Cardiac muscle cell (in vitro differentiated cells and primary cell): ENCODE measurements around the gene CKAP5. TPM values are rescaled to one million over a fixed set of nuclear protein-coding genes. Genes with fewer than 3 reads are reported as not detected.
"Not testable (repeated sequence)": the region's sequence is repeated elsewhere in the genome, so short reads cannot be mapped to it uniquely, and the experiment has no call there.

ENCODE experiments used
- DNase-seq, 2 donors: peaks; one replicate each; pipeline versions ENCODE4 v3.0.0 to v3.0.0-alpha.2; 2010 to 2017; ENCODE audit warnings: low read depth in 1 of 2, low spot score in 1 of 2
- H3K27ac ChIP-seq: fragments of 200-600 bp; sonication (generic); 2 replicates; pipeline ENCODE4 v1.5.1; 2016
- H3K27me3 ChIP-seq: fragments of 200-600 bp; sonication (generic); 2 replicates; pipeline ENCODE4 v1.6.0; 2016; ENCODE audit warnings: control low read depth
- H3K36me3 ChIP-seq: fragments of 200-600 bp; sonication (generic); 2 replicates; pipeline ENCODE4 v1.5.1; 2016; ENCODE audit warnings: control low read depth
- H3K4me1 ChIP-seq: fragments of 200-600 bp; sonication (generic); 2 replicates; pipeline ENCODE4 v1.8.1; 2017; ENCODE audit warnings: low read depth, mild to moderate bottlenecking, mixed run types
- H3K4me3 ChIP-seq: fragments of 200-600 bp; sonication (generic); 2 replicates; pipeline ENCODE4 v1.5.1; 2016; ENCODE audit warnings: mild to moderate bottlenecking
- H3K9me3 ChIP-seq: fragments of 200-600 bp; sonication (generic); 2 replicates; pipeline ENCODE4 v1.5.1; 2017; ENCODE audit warnings: low read depth, mild to moderate bottlenecking, control low read depth
- CTCF ChIP-seq: IDR thresholded peaks from 2 replicates; pipeline ENCODE4 v1.5.1; 2012; ENCODE audit warnings: low read depth, mild to moderate bottlenecking, low read length
- polyA plus RNA-seq: library from polyadenylated mRNA; unstranded; fragments of >200 nt; fragmentation: Nextera tagmentation; extraction: Ambion mirVana; gene quantifications from 2 replicates; pipeline ENCODE4 v1.2.1, GENCODE V29; 2016
- total RNA-seq: library from RNA; depleted of rRNA; stranded (reverse); fragments of >200 nt; gene quantifications from 2 replicates; pipeline ENCODE4 v1.2.3, GENCODE V29; 2016

CKAP5 gene
- total and polyA plus RNA-seq, 2 experiments from 2014 or later: 38.1 to 122 TPM

DNA sequence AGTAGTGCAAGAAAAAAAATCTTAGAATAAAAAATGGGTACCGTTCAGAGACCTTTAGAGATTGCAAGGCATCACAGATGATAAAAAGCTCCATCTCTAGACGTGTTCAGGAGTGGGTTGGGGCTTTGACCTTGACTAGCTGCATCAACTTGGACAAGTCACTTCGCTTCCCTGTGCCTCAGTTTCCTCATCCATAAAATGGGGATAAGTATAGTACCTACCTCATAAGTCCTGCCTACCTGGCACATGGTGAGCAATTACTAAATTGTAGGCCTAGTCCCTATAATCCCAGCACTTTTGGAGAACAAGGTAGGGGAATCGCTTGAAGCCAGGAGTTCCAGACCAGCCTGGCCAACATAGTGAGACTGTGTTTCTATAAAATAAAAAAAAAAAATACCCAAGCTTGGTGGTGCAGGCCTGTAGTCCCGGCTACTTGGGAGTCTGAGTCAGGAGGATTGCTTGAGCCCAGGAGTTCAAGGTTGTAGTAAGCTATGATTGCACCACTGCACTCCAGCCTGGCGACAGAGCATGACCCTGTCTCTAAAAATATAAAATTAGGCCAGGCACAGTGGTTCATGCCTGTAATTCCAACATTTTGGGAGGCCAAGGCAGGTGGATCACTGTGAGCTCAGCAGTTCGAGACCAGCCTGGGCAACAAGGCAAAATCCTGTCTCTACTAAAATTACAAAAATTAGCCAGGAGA lies 133.1 kb downstream of the CKAP5 start:
- Histone ChIP-seq H3K9me3 (no peaks in the 10 kb centered on the region), H3K36me3 (no peaks in the 10 kb centered on the region), H3K27me3 (no peaks in the 10 kb centered on the region), H3K27ac (no peak overlapping the region), H3K4me1 (no peaks in the 10 kb centered on the region), H3K4me3 (no peak overlapping the region)
- DNase-seq: no peak
- TF ChIP-seq CTCF: no peak

DNA sequence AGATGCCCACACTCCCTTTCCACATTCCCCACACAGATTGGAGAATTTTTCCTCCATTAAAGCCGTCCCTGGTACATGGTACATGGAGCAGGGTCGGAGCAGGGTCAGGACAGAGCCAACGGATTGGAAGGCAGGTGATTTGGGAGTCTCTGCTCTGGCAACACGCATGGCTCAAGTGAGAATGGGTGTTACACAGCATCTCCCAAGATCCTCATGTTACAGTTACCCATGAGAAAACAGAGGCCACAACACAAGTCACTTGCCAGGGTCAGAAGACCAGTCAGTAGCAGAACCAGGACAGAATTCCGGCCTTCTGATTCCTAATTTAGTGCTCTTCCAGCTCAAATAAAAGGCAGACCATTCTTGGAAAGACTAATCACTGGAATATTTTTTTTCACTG lies 134.8 kb downstream of the CKAP5 start:
- TF ChIP-seq CTCF: no peak
- Histone ChIP-seq H3K27ac (no peak overlapping the region), H3K36me3 (peaks cover 2% of the 10 kb centered on the region), H3K4me3 (no peak overlapping the region), H3K9me3 (no peaks in the 10 kb centered on the region), H3K4me1 (no peaks in the 10 kb centered on the region), H3K27me3 (no peaks in the 10 kb centered on the region)
- no peak for DNase-seq

- no peaks in the 10 kb centered on the region for H3K9me3 ChIP-seq
- no peak for TF ChIP-seq CTCF
- no peak overlapping the region for H3K27ac ChIP-seq
- H3K4me1 ChIP-seq: no peaks in the 10 kb centered on the region
- no peak overlapping the region for H3K4me3 ChIP-seq
- peak in 1 of 2 donors; percentile 93 for DNase-seq
- H3K36me3 ChIP-seq: peaks cover 5% of the 10 kb centered on the region
- H3K27me3 ChIP-seq: no peaks in the 10 kb centered on the region
These were observed 135.2 kb downstream of the CKAP5 start for GRCh38 chr11:46710821-46711269.

- H3K36me3 ChIP-seq: peaks cover 13% of the 10 kb centered on the region
- H3K27ac ChIP-seq, H3K27me3 ChIP-seq, H3K4me1 ChIP-seq, H3K9me3 ChIP-seq, H3K4me3 ChIP-seq, DNase-seq: not testable (repeated sequence)
These were observed 136.7 kb downstream of the CKAP5 start for GRCh38 chr11:46709351-46709750.

- Histone ChIP-seq H3K9me3 (no peaks in the 10 kb centered on the region), H3K4me1 (peaks cover under 1% of the 10 kb centered on the region)
- DNase-seq: no peak
These were observed 139.2 kb downstream of the CKAP5 start for GRCh38 chr11:46706886-46707285.

More at GRCh38 chr11:46706886-46707285, 139.2 kb downstream of the CKAP5 start:
- no peak overlapping the region for H3K27ac ChIP-seq
- H3K36me3 ChIP-seq: peaks cover 18% of the 10 kb centered on the region
- H3K4me3 ChIP-seq: no peak overlapping the region
- no peaks in the 10 kb centered on the region for H3K27me3 ChIP-seq
- no peak for TF ChIP-seq CTCF
